Muscle of leg (tissue), 16 donors: ENCODE measurements around the gene HLA-DQB2. TPM values are rescaled to one million over a fixed set of nuclear protein-coding genes. Genes with fewer than 3 reads are reported as not detected.
"Not testable (repeated sequence)": the region's sequence is repeated elsewhere in the genome, so short reads cannot be mapped to it uniquely, and the experiment has no call there.

Source experiments
- DNase-seq: peaks from one replicate; pipeline ENCODE4 v3.0.0; 2013
- H3K27ac ChIP-seq: one replicate; pipeline ENCODE4 v1.5.1; 2013; ENCODE audit warnings: mild to moderate bottlenecking, low read length, control low read depth
- H3K27me3 ChIP-seq: one replicate; pipeline ENCODE4 v1.6.1; 2013; ENCODE audit warnings: low read length; ENCODE audit not compliant: control insufficient read depth, insufficient read depth
- H3K36me3 ChIP-seq: one replicate; pipeline ENCODE4 v1.6.1; 2013; ENCODE audit warnings: low read length; ENCODE audit not compliant: control insufficient read depth, insufficient read depth
- H3K4me1 ChIP-seq: one replicate; pipeline ENCODE4 v1.6.1; 2013; ENCODE audit warnings: low read length; ENCODE audit not compliant: control insufficient read depth, insufficient read depth
- H3K4me3 ChIP-seq: one replicate; pipeline ENCODE4 v1.5.1; 2013; ENCODE audit warnings: low read length, control low read depth
- H3K9me3 ChIP-seq: replicated peaks from 2 replicates; pipeline ENCODE4 v1.6.1; 2013; ENCODE audit warnings: low read depth, low read length; ENCODE audit not compliant: control insufficient read depth
- WGBS: methylation state at CpG from one replicate; pipeline ENCODE4 v1.1.5; 2013; ENCODE audit warnings: missing lambda C conversion rate; ENCODE audit not compliant: insufficient coverage; 5-methylcytosine and 5-hydroxymethylcytosine counted together
- long read RNA-seq, 11 donors: transcript quantifications; one replicate each; lab custom pipeline, GENCODE V29; 2026
- polyA plus RNA-seq, 8 donors: library from polyadenylated mRNA; unstranded; fragments of 120-200 nt; gene quantifications; one replicate each; pipeline versions ENCODE4 v1.2.1 to v1.2.3, GENCODE V29; 2013; ENCODE audit warnings: inconsistent platforms in 1 of 8, low replicate concordance in 1 of 8; ENCODE audit not compliant: insufficient read length in 8 of 8, insufficient read depth in 1 of 8
- total RNA-seq: library from RNA; stranded (reverse); fragments of 120-200 nt; gene quantifications from one replicate; pipeline ENCODE4 v1.2.4, GENCODE V29; 2013

HLA-DQB2 gene
- total RNA-seq, result 0.18 TPM
- polyA plus RNA-seq, result under 1 TPM in 7 of 8 donors, not detected in 1; 0.08 to 0.40 (median 0.23) TPM
- long read RNA-seq, donor 1, result 0 reads
- long read RNA-seq, donor 2, result 0 reads
- long read RNA-seq, donor 3, result 0 reads
- long read RNA-seq, donor 4, result 0 reads
- long read RNA-seq, donor 5, result 0 reads
- long read RNA-seq, donor 6, result 0 reads
- long read RNA-seq, donor 7, result 0 reads
- long read RNA-seq, donor 8, result 0 reads
- long read RNA-seq, donor 9, result 0 reads
- long read RNA-seq, donor 10, result 0 reads
- long read RNA-seq, donor 11, result 0 reads

GRCh38 chr6:32763421-32763820, at the start of gene HLA-DQB2:
HLA-DQB2 (minus strand) TSS chr6:32763532; CDS start chr6:32763470, 62 bp downstream.
- Histone ChIP-seq H3K4me3 (no peak within 1 kb of the TSS), H3K36me3 (no peaks in the 10 kb centered on the region), H3K27ac (no peak within 1 kb of the TSS), H3K27me3 (peaks cover 33% of the 10 kb centered on the region), H3K9me3 (no peaks in the 10 kb centered on the region), H3K4me1 (no peaks in the 10 kb centered on the region)
- DNase-seq, result no peak
- WGBS, result 33% methylated on average over 1 of the region's 4 CpGs

GRCh38 chr6:32809171-32809570, 45.8 kb upstream of the HLA-DQB2 start:
- no CpG with 5 or more reads among the region's 1 CpG for WGBS
- Histone ChIP-seq H3K4me1 (no peaks in the 10 kb centered on the region), H3K27ac (no peak overlapping the region), H3K4me3 (no peak overlapping the region), H3K36me3 (no peaks in the 10 kb centered on the region), H3K9me3 (no peaks in the 10 kb centered on the region), H3K27me3 (no peaks in the 10 kb centered on the region)
- peak; percentile 41 for DNase-seq

DNA sequence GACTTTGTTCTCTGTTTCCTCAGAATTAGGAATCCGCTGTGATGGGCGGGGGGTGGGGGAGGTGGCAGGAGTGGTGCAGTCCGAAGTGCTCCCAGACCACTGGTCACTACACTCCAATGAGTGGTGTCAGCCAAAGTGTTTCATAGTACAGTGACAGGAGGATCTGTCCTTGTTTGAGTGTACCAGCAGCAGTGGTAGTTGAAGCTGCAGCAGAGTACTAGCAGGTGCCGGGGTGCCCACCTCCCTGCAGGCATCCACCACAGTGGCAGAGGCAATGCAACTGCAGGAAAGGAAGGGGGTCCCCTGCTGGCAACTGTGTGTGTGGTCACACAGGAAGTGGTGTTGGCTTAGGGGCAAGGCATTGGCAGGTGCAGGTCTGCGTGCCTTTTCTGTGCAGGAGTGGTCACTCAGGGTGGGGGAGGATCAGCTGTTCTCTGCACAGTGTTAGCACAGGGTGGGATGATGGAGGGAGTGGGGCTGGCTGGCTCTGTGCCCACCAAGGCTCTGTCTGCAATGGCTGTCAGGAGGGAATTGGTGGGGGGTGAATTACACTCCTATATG, 43.8 kb upstream of the HLA-DQB2 start:
- WGBS, result 69% methylated on average over 4 of the region's 5 CpGs
- Histone ChIP-seq H3K27me3 (no peaks in the 10 kb centered on the region), H3K36me3 (no peaks in the 10 kb centered on the region), H3K4me1 (no peaks in the 10 kb centered on the region), H3K27ac (no peak overlapping the region), H3K9me3 (no peaks in the 10 kb centered on the region), H3K4me3 (no peak overlapping the region)
- no peak for DNase-seq

GRCh38 chr6:32805404-32805803, 42.1 kb upstream of the HLA-DQB2 start:
- not testable (repeated sequence) for DNase-seq, H3K4me1 ChIP-seq, H3K36me3 ChIP-seq, H3K27ac ChIP-seq, H3K9me3 ChIP-seq, H3K27me3 ChIP-seq, H3K4me3 ChIP-seq

- H3K27me3 ChIP-seq, result peaks cover 8% of the 10 kb centered on the region
Observed at GRCh38 chr6:32803416-32803815, 40.1 kb upstream of the HLA-DQB2 start.

DNA sequence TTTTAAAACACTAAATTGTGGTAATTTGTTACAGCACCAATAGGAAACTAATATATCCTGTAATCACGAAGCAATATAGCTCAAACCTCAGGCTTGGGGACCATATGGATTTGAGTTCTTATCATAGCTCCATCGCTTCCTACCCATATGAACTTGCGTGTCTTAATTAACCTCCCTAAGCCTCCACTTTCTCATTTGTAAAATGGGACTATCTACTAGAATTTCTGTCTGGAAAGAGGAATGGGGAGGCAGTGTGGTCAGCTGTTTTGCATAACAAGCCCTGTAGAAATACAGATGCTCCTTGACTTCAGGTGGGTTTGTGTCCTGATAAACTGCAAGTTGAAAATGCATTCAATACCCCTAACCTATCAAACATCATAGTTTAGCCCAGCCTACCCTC, 36.4 kb upstream of the HLA-DQB2 start:
- no peak for DNase-seq
- Histone ChIP-seq H3K36me3 (no peaks in the 10 kb centered on the region), H3K27me3 (peaks cover 25% of the 10 kb centered on the region), H3K27ac (no peak overlapping the region), H3K4me3 (no peak overlapping the region), H3K4me1 (peaks cover 2% of the 10 kb centered on the region), H3K9me3 (no peaks in the 10 kb centered on the region)
- no CpG with 5 or more reads among the region's 3 CpGs for WGBS

More at GRCh38 chr6:32803416-32803815, 40.1 kb upstream of the HLA-DQB2 start:
- Histone ChIP-seq H3K4me3 (no peak overlapping the region), H3K4me1 (no peaks in the 10 kb centered on the region), H3K27ac (no peak overlapping the region), H3K36me3 (no peaks in the 10 kb centered on the region), H3K9me3 (no peaks in the 10 kb centered on the region)
- no peak for DNase-seq
- WGBS, result no CpG with 5 or more reads among the region's 2 CpGs

DNA sequence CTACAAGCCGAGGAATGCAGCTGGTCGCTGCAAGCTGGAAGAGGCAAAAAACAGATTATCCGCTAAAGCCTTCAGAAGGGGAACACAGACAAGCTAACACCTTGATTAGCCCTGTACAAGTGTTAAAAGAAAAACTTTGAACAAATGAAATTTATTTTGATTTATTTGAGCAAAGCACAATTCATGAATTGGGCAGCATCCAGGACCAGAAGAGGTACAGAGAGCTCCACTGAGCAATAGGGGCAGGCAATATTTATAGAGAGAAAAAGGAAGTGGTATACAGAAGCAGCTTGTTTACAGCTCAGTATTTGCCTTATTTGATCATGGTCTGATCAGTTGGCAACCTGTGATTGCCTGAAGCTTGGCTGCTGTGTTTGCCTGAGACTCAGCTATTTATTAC, 35.8 kb upstream of the HLA-DQB2 start:
- H3K27ac ChIP-seq, result no peak overlapping the region
- peaks cover 2% of the 10 kb centered on the region for H3K4me1 ChIP-seq
- no peaks in the 10 kb centered on the region for H3K9me3 ChIP-seq
- no peak for DNase-seq
- peaks cover 27% of the 10 kb centered on the region for H3K27me3 ChIP-seq
- 100% methylated on average over 2 of the region's 3 CpGs for WGBS
- no peak overlapping the region for H3K4me3 ChIP-seq
- H3K36me3 ChIP-seq, result no peaks in the 10 kb centered on the region

DNA sequence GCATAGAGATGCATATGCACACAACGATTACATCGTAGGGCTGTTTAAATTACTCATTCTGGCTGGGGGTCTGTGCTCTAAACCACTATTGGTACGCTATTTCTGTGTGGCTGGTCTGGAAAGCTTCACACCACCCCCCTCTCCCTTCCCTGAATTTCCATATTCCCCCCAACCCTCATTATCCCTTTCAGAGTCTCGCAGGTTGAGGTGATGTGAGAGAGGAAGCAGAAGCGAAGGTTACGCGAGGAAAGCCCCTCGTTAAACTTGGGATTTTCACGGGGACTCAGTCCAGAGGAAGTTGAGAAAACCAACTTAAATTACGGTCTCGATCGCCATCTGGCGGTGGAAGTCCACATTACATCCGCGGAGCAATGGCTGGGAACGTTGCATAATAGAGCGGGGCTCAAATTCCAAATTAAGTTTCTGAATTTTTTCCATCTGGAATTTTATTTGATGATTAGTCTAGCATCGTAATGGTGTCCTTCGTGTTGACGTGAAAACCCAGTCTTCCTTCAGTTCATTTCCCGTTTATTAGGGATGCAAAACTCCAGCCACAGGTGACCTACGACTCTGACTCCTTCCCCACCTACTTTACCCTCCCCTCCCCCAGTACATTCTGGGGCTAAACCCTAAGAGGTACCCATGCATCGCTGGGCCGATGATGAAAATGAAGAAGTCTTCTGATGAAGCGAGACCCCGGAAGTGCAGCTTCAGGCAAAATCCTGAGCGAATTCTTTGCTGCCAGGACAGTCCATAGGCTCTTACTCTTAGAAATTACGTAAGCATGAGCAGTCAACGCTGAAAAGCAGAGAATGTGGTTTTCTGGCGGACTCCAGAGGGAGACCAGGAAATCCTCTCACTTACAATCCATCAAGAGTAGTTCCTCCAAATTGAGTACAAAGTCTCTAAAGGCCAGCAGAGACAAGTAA, 33.8 kb upstream of the HLA-DQB2 start:
- H3K36me3 ChIP-seq, result no peaks in the 10 kb centered on the region
- H3K27ac ChIP-seq, result no peak overlapping the region
- H3K27me3 ChIP-seq, result peaks cover 33% of the 10 kb centered on the region
- H3K4me1 ChIP-seq, result peaks cover 2% of the 10 kb centered on the region
- WGBS, result 5% methylated on average over 19 of the region's 30 CpGs
- H3K4me3 ChIP-seq, result no peak overlapping the region
- no peaks in the 10 kb centered on the region for H3K9me3 ChIP-seq
- DNase-seq, result peak; percentile 75

- H3K9me3 ChIP-seq, result no peaks in the 10 kb centered on the region
- DNase-seq, result peak; percentile 57
- H3K4me3 ChIP-seq, result no peak overlapping the region
- peaks cover 2% of the 10 kb centered on the region for H3K4me1 ChIP-seq
- 80% methylated on average over 1 of the region's 2 CpGs for WGBS
- no peaks in the 10 kb centered on the region for H3K36me3 ChIP-seq
- peaks cover 38% of the 10 kb centered on the region for H3K27me3 ChIP-seq
- H3K27ac ChIP-seq, result no peak overlapping the region
Observed at GRCh38 chr6:32794510-32794909, 31.2 kb upstream of the HLA-DQB2 start.

GRCh38 chr6:32792901-32793435, 29.6 kb upstream of the HLA-DQB2 start:
- no peaks in the 10 kb centered on the region for H3K36me3 ChIP-seq
- WGBS, result no CpG with 5 or more reads among the region's 3 CpGs
- no peaks in the 10 kb centered on the region for H3K9me3 ChIP-seq
- H3K27ac ChIP-seq, result no peak overlapping the region
- no peak overlapping the region for H3K4me3 ChIP-seq
- peaks cover 2% of the 10 kb centered on the region for H3K4me1 ChIP-seq
- no peak for DNase-seq
- H3K27me3 ChIP-seq, result peaks cover 32% of the 10 kb centered on the region
